ENCODE measurements around the gene HEATR9.

HEATR9 gene

GRCh38 chr17:35865412-35866340 is 3.0 kb downstream of the HEATR9 start:
- H3K4me3 ChIP-seq (ENCODE audit: low read depth in 1 of 2, low read length in 1 of 2) = no peak overlapping the region
- no peaks in the 10 kb centered on the region for H3K9me3 ChIP-seq
- TF ChIP-seq CTCF (IDR thresholded peaks at IDR 0.05) = no peak
- no peak overlapping the region for H3K27ac ChIP-seq
- no peaks in the 10 kb centered on the region for H3K27me3 ChIP-seq
- H3K36me3 ChIP-seq = no peaks in the 10 kb centered on the region
- no peaks in the 10 kb centered on the region for H3K4me1 ChIP-seq (ENCODE audit: control insufficient read depth in 1 of 2, insufficient read depth in 1 of 2, low read depth in 1 of 2, low read length in 1 of 2)

- Histone ChIP-seq H3K4me1 (ENCODE audit: control insufficient read depth in 1 of 2, insufficient read depth in 1 of 2, low read depth in 1 of 2, low read length in 1 of 2) (no peaks in the 10 kb centered on the region), H3K36me3 (no peaks in the 10 kb centered on the region), H3K4me3 (ENCODE audit: low read depth in 1 of 2, low read length in 1 of 2) (no peak overlapping the region), H3K27me3 (no peaks in the 10 kb centered on the region), H3K27ac (no peak overlapping the region), H3K9me3 (no peaks in the 10 kb centered on the region)
- no peak for TF ChIP-seq CTCF (IDR thresholded peaks at IDR 0.05)
These were observed 3.8 kb downstream of the HEATR9 start for GRCh38 chr17:35864853-35865252.

DNA sequence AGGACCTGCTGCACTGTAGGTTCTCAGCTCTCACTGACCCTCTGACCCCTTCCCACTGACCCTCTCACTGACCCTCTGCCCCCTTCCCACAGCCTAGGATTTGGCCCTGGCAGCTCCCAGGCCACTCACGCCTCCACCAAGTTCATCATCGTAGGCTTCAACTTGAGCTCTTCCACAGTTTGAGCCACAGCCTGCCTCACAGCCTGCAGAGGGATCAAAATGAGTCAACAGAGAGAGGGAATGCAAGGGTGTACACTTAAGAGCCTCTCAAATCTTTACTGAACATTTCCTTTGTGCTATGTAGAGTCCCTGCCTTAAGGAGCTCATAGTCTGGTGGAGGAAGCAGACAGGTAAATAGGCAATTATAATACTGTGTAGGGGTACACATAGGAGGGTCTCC is 12.1 kb downstream of the HEATR9 start:
- no peak for TF ChIP-seq CTCF (IDR thresholded peaks at IDR 0.05)

GRCh38 chr17:35855965-35856364 is 12.7 kb downstream of the HEATR9 start:
- TF ChIP-seq CTCF (IDR thresholded peaks at IDR 0.05) = no peak
- Histone ChIP-seq H3K27me3 (no peaks in the 10 kb centered on the region), H3K36me3 (peaks cover 6% of the 10 kb centered on the region), H3K27ac (no peak overlapping the region), H3K4me3 (ENCODE audit: low read depth in 1 of 2, low read length in 1 of 2) (no peak overlapping the region), H3K9me3 (no peaks in the 10 kb centered on the region), H3K4me1 (ENCODE audit: control insufficient read depth in 1 of 2, insufficient read depth in 1 of 2, low read depth in 1 of 2, low read length in 1 of 2) (no peaks in the 10 kb centered on the region)

More for the DNA sequence above, 12.1 kb downstream of the HEATR9 start:
- Histone ChIP-seq H3K27me3 (no peaks in the 10 kb centered on the region), H3K36me3 (peaks cover 6% of the 10 kb centered on the region), H3K27ac (no peak overlapping the region), H3K9me3 (no peaks in the 10 kb centered on the region), H3K4me1 (ENCODE audit: control insufficient read depth in 1 of 2, insufficient read depth in 1 of 2, low read depth in 1 of 2, low read length in 1 of 2) (no peaks in the 10 kb centered on the region), H3K4me3 (ENCODE audit: low read depth in 1 of 2, low read length in 1 of 2) (no peak overlapping the region)

DNA sequence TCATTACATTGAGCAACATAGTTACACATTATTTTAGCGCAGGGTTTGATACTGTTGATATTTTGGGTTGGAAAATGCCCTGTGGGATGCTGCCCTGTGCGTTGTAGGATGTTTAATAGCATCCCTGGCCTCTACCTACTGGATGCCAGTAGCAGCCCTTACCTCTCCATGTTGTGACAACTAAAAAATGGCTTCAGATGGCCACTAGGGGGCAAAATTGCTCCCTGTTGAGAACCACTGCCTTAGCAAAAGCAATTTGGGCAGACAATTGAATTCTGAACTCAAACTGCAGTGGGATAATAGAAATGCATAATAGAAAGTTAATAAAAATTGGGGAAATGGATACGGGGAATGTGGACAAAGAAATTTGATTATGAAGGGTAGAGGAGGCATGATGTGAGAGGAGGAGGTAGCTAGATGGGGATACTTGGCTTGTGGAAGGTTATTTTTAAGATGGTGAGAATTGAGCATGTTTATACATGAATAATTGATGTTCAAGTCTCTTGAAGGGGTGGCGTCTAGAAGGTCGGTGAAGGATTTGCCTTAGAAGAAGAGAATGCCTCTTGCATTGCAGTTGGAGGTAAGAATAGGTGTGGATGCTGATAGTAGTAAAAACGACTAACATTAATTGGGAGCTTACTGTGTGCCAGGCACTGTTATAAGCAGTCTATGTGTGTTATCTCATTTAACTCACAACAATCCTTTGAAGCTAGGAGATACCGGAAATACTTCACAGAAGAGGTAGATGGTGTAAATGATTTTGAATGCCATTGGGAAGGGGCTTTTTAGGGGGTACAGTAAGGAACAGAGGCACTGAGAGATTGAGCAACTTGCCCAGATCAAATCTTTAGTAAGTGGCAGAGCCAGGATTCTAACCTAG is 19.0 kb downstream of the HEATR9 start:
- H3K27me3 ChIP-seq = no peaks in the 10 kb centered on the region
- H3K9me3 ChIP-seq = no peaks in the 10 kb centered on the region
- TF ChIP-seq CTCF (IDR thresholded peaks at IDR 0.05) = peak; percentile 30
- no peaks in the 10 kb centered on the region for H3K4me1 ChIP-seq (ENCODE audit: control insufficient read depth in 1 of 2, insufficient read depth in 1 of 2, low read depth in 1 of 2, low read length in 1 of 2)
- H3K4me3 ChIP-seq (ENCODE audit: low read depth in 1 of 2, low read length in 1 of 2) = no peak overlapping the region
- H3K36me3 ChIP-seq = peaks cover 42% of the 10 kb centered on the region
- no peak overlapping the region for H3K27ac ChIP-seq

All from neutrophil (primary cell).